NCI-H526 treated with DMSO at 0.1 percent for 48 hours (cell line): ENCODE data around the gene WDR5B.
"Not testable (repeated sequence)": the region's sequence is repeated elsewhere in the genome, so short reads cannot be mapped to it uniquely, and the experiment has no call there.

Source experiments
- DNase-seq: peaks from one replicate; lab custom pipeline; 2025; lab: John Stamatoyannopoulos, UW

Gene WDR5B

GRCh38 chr3:122365582-122366378, 50.1 kb downstream of the WDR5B start:
- DNase-seq, result not testable (repeated sequence)

- DNase-seq, result no peak
Measured at GRCh38 chr3:122365073-122365472, 50.8 kb downstream of the WDR5B start.

- no peak for DNase-seq
Measured at GRCh38 chr3:122364490-122364889, 51.4 kb downstream of the WDR5B start.
